GM19395 (cell line): ENCODE results near the gene CUX1.
"Not testable (repeated sequence)": the region's sequence is repeated elsewhere in the genome, so short reads cannot be mapped to it uniquely, and the experiment has no call there.

Source experiments
- ATAC-seq: cut with Tn5 transposase; IDR thresholded peaks from one replicate; pipeline ENCODE4 v1.9.1; 2021; ENCODE audit warnings: mild to moderate bottlenecking, moderate library complexity; ENCODE audit not compliant: unreplicated experiment

The CUX1 gene

GRCh38 chr7:101823596-101823995 lies 6.2 kb downstream of the CUX1 start:
- ATAC-seq, result no peak

- no peak for ATAC-seq
Observed at GRCh38 chr7:101824440-101824839, 7.0 kb downstream of the CUX1 start.

GRCh38 chr7:101826081-101826835 lies 8.8 kb downstream of the CUX1 start:
- no peak for ATAC-seq

- no peak for ATAC-seq
Observed at GRCh38 chr7:101828301-101829020, 11.0 kb downstream of the CUX1 start.

DNA sequence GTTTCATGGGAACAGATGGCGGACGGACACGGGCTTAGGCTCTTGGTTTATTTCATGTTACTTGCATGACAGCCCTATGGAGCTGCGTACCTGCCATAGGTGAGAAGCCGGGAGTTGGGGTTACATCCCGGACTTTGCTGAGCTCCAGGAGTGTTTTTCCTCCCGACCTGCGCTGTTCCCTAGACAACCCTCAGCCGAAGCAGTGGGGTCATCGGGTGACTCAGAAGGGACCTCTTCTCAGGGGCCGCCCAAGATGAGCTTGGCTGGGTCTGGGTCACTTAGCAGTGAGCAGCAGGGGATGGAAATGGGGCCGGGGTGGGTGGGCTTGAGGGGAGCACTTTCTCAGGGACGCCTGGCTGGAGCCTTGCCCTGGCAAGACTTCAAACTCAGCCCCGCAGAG lies 11.9 kb downstream of the CUX1 start:
- no peak for ATAC-seq

DNA sequence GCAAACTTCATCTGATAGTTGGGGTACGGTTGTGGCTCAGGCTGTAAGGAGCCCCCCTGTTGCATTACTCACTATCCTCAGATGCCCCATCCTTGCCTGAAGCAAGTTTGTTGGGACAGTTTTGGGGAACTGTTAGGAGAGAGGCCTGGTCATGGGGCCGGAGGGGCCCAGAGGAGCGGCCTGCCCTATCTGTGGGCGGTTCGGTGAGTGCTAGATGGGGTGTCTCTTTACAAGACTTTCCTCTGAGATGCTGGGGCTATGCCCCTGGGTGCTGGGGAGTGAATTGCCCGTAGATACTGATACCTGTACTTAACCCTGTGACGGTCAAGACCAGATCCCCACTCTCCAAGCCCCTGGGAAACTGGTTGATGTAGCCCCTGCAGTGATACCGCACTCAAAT lies 12.4 kb downstream of the CUX1 start:
- no peak for ATAC-seq

DNA sequence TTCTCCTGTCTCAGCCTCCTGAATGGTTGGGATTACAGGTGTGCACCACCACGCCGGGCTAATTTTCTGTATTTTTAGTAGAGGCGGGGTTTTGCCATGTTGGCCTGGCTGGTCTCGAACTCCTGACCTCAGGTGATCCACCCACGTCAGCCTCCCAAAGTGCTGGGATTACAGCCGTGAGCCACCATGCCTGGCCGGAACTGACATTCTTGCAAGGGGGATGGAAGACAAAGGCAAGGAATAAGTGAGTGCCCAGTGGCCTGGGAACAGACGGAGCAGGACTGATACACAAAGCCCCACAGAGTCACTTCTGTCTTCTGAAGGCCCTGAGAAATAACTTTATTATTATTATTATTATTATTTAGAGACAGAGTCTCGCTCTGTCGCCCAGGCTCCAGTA lies 14.0 kb downstream of the CUX1 start:
- ATAC-seq, result not testable (repeated sequence)

- no peak for ATAC-seq
Observed at GRCh38 chr7:101832205-101832631, 14.8 kb downstream of the CUX1 start.

- no peak for ATAC-seq
Observed at GRCh38 chr7:101832685-101833375, 15.4 kb downstream of the CUX1 start.

- ATAC-seq, result no peak
Observed at GRCh38 chr7:101833799-101834198, 16.4 kb downstream of the CUX1 start.

GRCh38 chr7:101835136-101835535 lies 17.7 kb downstream of the CUX1 start:
- ATAC-seq, result no peak

DNA sequence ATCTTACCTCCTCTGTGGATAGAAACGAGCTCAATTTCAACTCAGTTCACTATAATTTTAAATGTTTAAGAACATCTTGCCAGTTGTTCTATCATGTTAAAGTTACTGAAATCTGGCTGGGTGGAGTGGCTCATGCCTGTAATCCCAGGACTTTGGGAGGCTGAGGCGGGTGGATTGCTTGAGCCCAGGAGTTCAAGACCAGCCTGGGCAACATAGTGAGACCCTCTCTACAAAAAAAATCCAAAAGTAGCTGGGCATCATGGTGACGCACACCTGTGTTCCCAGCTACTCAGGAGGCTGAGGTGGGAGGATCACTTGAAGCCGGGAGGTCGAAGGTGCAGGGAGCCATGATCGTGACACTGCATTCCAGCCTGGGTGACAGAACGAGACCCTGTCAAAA lies 20.0 kb downstream of the CUX1 start:
- ATAC-seq, result not testable (repeated sequence)

GRCh38 chr7:101838837-101839483 lies 21.5 kb downstream of the CUX1 start:
- ATAC-seq, result no peak

DNA sequence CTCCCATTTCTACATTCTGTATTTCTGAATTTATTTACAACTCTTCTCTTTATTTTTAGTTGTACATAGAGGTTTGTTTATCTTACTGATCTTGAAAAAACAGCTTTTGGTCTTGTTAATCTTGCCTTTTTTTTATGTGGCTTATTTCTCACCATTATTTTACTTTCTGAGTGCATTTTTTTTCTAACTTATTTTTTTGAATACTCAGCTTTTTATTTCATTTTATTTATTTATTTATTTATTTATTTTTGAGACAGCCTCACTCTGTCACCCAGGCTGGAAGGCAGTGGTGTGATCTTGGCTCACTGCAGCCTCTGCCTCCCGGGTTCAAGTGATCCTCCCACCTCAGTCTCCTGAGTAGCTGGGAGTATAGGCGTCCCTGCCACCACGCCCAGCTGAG lies 23.9 kb downstream of the CUX1 start:
- ATAC-seq, result no peak

DNA sequence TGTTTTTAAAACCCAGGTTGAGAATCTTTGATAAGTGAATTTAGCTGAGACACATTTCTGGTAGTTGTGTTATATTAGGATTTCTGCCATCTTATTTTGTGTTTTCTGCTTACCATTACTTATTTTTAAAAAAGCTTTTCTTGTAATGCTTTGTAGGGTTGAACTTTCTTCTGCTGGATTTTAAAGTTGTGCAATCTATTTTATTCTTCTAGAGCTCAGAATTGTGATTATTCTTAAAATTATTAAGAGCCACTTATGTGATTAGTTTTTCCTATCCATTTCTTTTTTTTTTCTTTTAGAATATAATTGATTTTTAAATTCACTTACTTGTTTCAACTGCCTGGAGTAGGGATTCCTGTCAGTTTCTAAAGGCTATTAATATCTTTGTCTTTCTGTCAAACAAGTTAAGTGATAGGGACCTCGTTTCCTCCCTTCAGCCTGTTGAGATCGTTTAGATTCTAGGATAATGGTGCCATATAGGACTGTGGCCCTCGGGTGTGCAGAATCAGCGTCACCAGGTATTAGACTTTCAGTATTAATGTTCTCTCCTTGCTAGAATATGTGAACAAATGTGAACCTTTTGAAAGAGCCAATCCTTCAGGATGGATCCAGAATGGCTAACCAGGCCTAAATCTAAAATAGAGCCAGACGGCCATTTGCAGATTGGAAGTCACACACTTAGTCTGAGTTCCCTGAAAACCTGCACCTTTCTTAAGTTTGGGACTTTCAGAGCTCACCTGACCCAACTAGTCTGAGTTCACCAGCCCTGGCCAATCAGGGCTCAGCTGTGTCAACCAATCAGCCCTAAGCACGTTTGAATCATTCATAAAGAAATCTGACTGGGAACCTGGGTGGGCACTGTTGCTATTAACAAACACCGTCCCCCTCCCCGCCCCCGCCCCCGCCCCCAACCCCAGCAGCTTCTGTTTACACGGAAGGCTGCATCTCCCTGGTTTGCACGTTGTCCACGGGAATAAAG lies 26.2 kb downstream of the CUX1 start:
- ATAC-seq, result no peak

DNA sequence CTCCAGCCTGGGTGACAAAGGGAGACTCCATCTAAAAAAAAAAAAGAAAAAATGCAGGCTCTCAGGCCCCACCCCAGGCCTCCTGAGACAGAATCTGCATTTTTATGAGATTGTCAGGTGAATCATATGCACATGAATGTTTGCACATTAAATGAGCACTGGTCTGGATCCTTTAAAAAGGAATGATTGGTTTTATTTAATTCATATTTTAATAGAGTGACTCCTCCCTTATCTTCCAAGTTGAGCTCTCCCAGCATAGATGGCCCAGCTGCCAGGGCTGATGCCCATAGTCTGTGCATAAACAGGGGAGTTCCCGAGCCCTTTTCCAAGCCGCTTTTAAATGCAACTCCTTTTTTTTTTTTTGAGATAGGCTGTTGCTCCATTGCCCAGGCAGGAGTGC lies 28.5 kb downstream of the CUX1 start:
- no peak for ATAC-seq

DNA sequence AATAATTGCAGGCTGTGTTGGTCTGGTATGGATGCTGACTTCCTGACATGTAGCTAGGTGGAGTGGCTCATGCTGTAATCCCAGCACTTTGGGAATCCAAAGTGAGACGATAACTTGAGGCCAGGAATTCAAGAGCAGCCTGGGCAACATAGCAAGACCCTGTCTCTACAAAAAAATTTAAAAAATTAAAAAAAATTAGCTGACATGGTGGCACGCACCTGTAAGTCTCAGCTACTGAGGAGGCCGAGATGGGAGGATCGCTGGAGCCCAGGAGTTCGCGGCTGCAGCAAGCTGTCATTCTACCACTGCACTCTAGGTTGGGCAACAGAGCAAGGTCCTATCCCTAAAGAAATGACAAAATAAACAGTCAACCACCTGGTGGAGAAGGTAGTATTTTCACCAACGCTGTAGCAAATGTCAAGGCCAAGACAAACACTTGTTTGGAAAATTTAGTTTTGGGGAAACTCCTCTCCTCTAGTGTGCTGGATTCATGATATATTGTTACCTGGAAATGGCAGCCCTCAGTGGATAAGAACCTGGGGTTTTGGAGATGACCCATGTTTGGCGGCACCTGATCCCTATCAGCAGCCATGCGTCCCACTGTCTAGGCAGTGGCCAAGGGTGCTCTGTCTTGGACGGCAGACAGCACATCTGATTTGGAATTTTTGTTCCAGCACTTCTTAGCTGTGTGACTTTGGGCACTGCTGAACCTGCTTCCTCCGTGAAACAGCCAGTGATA lies 29.5 kb downstream of the CUX1 start:
- no peak for ATAC-seq

DNA sequence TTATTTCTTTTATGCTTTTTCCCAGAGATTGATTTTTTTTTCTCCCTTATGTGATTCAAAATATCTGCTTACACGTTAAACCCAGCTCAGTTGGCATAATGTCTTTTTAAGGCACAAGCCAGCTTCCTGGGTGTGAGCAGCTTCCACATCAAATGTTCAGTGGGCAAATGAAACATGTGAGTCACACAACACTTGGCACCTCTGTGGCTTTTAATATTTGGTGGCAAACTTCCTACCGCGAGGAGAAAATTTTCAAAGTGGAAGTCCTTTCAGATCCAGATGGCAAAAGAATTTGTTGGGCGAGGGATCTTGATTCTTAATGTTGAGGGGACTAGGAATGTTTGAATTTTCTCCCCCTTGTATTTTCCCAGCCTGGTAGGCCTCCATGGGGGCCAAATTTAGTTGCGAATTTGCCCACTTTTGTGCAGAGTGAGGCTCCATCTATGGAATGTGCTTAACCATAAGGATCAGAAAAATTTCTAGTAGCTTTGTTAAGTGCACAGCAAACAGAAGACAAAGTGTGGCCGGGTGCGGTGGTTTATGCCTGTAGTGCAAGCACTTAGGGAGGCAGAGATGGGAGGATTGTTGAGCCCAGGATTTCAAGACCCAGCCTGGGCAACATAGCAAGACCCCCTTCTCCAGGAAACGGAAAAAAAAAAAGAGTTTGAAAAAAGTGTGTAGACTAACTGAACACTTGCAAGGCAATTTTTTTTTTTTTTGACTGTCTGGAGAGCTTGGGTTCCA lies 31.0 kb downstream of the CUX1 start:
- ATAC-seq, result no peak

- ATAC-seq, result not testable (repeated sequence)
Observed at GRCh38 chr7:101849314-101849713, 31.9 kb downstream of the CUX1 start.
